Measurements from ENCODE around the gene BSPRY.

GRCh38 chr9:113387560-113388230, 38.4 kb downstream of the BSPRY start:
- no peak for TF ChIP-seq CTCF (conservative IDR thresholded peaks at IDR 0.05 in 1 of 2, IDR thresholded peaks at IDR 0.05 in 1 of 2; ENCODE audit: low read depth in 1 of 2, low read length in 2 of 2)
- no peak for TF ChIP-seq EZH2 (IDR thresholded peaks at IDR 0.05; ENCODE audit: low read length, missing control alignments)
